Bronchus fibroblast of lung (primary cell): ENCODE measurements around the gene ZBED6. TPM values are rescaled to one million over a fixed set of nuclear protein-coding genes. Genes with fewer than 3 reads are reported as not detected.

Experiments
- total RNA-seq: library from RNA; depleted of rRNA; stranded (reverse); fragments of >200 nt; gene quantifications from 2 replicates; pipeline ENCODE4 v1.2.3, GENCODE V29; 2015

The ZBED6 gene, protein sequence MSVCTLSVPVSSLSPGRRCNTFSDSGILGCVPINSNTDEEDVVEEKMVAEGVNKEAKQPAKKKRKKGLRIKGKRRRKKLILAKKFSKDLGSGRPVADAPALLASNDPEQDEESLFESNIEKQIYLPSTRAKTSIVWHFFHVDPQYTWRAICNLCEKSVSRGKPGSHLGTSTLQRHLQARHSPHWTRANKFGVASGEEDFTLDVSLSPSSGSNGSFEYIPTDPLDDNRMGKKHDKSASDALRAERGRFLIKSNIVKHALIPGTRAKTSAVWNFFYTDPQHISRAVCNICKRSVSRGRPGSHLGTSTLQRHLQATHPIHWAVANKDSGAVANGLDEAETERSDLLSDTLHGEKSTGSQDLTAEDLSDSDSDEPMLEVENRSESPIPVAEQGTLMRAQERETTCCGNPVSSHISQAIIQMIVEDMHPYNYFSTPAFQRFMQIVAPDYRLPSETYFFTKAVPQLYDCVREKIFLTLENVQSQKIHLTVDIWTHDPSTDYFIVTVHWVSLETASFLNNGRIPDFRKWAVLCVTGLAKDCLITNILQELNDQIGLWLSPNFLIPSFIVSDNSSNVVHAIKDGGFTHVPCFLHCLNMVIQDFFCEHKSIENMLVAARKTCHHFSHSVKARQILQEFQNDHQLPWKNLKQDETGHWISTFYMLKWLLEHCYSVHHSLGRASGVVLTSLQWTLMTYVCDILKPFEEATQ (N-terminal part only)
- total RNA-seq, result 4.3 and 5.0 TPM in 2 replicates

GRCh38 chr1:203795441-203796235 is at the start of gene ZBED6, which contains the start of gene ZC3H11A:
Gene ZBED6, plus strand, starts transcription at chr1:203795623. Its CDS starts 1,900 bp downstream, at chr1:203797523.
Gene ZC3H11A, plus strand, starts transcription at chr1:203795623. Its CDS starts 21,448 bp downstream, at chr1:203817071.

GRCh38 chr1:203765029-203765837 is 30.2 kb upstream of the ZBED6 start, which contains the start of gene LAX1:
Gene LAX1, plus strand, starts transcription at chr1:203765183. Its CDS starts 383 bp downstream, at chr1:203765566.

Other genes with a start within 250 kb of the ZBED6 start
- 58.5 and 59.6 TPM in 2 replicates for gene ATP2B4, start 168.8 kb upstream of the ZBED6 start, total RNA-seq
- gene LAX1, start 30.4 kb upstream of the ZBED6 start, total RNA-seq, result not detected in 2 replicates
- gene ZC3H11A, start within 50 bp of the ZBED6 start, total RNA-seq, result 33.3 and 43.4 TPM in 2 replicates
- gene SNRPE, start 66.0 kb downstream of the ZBED6 start, total RNA-seq, result 69.1 and 109 TPM in 2 replicates